Ishikawa (cell line): ENCODE data around the gene YY1AP1.

Experiments
- CEBPB ChIP-seq: IDR thresholded peaks from 2 replicates; pipeline ENCODE4 v1.6.1; 2012
- CREB1 ChIP-seq: IDR thresholded peaks from 2 replicates; pipeline ENCODE4 v1.6.1; 2012; ENCODE audit warnings: low read depth
- EGR1 ChIP-seq: IDR thresholded peaks from 2 replicates; pipeline ENCODE4 v1.6.1; 2012
- EP300 ChIP-seq: IDR thresholded peaks from 2 replicates; pipeline ENCODE4 v1.6.1; 2012; ENCODE audit warnings: borderline replicate concordance
- FOXM1 ChIP-seq: IDR thresholded peaks from 2 replicates; pipeline ENCODE4 v1.6.1; 2012; ENCODE audit warnings: low read depth, borderline replicate concordance
- NFIC ChIP-seq: IDR thresholded peaks from 2 replicates; pipeline ENCODE4 v1.6.1; 2012
- RAD21 ChIP-seq: IDR thresholded peaks from 2 replicates; pipeline ENCODE4 v1.6.1; 2012; ENCODE audit warnings: low read depth
- REST ChIP-seq: IDR thresholded peaks from 2 replicates; pipeline ENCODE4 v1.6.1; 2012; ENCODE audit warnings: low read depth, mild to moderate bottlenecking
- TAF1 ChIP-seq: IDR thresholded peaks from 2 replicates; pipeline ENCODE4 v1.6.1; 2012; ENCODE audit warnings: low read depth, mild to moderate bottlenecking
- TCF12 ChIP-seq: IDR thresholded peaks from 2 replicates; pipeline ENCODE4 v1.6.1; 2012; ENCODE audit warnings: low read depth
- TEAD4 ChIP-seq: IDR thresholded peaks from 2 replicates; pipeline ENCODE4 v1.6.1; 2012
- USF1 ChIP-seq: IDR thresholded peaks from 2 replicates; pipeline ENCODE4 v1.6.1; 2012
- YY1 ChIP-seq: IDR thresholded peaks from 2 replicates; pipeline ENCODE4 v1.6.1; 2012; ENCODE audit warnings: low read depth
- ZBTB7A ChIP-seq: IDR thresholded peaks from 2 replicates; pipeline ENCODE4 v1.6.1; 2012; ENCODE audit warnings: low read depth
- TF ChIP-seq, protein P1 (sequence below): IDR thresholded peaks from 2 replicates; pipeline ENCODE4 v1.6.1; 2012

The YY1AP1 gene, protein sequence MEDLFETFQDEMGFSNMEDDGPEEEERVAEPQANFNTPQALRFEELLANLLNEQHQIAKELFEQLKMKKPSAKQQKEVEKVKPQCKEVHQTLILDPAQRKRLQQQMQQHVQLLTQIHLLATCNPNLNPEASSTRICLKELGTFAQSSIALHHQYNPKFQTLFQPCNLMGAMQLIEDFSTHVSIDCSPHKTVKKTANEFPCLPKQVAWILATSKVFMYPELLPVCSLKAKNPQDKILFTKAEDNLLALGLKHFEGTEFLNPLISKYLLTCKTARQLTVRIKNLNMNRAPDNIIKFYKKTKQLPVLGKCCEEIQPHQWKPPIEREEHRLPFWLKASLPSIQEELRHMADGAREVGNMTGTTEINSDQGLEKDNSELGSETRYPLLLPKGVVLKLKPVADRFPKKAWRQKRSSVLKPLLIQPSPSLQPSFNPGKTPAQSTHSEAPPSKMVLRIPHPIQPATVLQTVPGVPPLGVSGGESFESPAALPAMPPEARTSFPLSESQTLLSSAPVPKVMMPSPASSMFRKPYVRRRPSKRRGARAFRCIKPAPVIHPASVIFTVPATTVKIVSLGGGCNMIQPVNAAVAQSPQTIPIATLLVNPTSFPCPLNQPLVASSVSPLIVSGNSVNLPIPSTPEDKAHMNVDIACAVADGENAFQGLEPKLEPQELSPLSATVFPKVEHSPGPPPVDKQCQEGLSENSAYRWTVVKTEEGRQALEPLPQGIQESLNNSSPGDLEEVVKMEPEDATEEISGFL

GRCh38 chr1:155688324-155689080, at the start of gene YY1AP1:
Gene YY1AP1, minus strand, starts transcription at chr1:155688774. Its CDS starts 8,338 bp downstream, at chr1:155680436.
- TF ChIP-seq EP300: peak; percentile 63; the same call in 1 of the 2 replicates
- no peak for TF ChIP-seq REST
- TF ChIP-seq EGR1: no peak; the same call in none of the 2 replicates
- TF ChIP-seq NFIC: peak; percentile 35; the same call in 1 of the 2 replicates
- no peak for TF ChIP-seq TCF12
- no peak for TF ChIP-seq CEBPB
- TF ChIP-seq, protein P1, sequence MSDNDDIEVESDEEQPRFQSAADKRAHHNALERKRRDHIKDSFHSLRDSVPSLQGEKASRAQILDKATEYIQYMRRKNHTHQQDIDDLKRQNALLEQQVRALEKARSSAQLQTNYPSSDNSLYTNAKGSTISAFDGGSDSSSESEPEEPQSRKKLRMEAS: peak; percentile 64
- TF ChIP-seq TEAD4: no peak
- TF ChIP-seq ZBTB7A: no peak
- no peak for TF ChIP-seq CREB1
- TF ChIP-seq FOXM1: no peak; the same call in 1 of the 2 replicates
- TF ChIP-seq TAF1: peak; percentile 67
- peak; percentile 92 for TF ChIP-seq YY1
- no peak; the same call in 1 of the 2 replicates for TF ChIP-seq USF1
- no peak for TF ChIP-seq RAD21

- peak; percentile 58 for TF ChIP-seq RAD21
- TF ChIP-seq REST: no peak
These were observed 40.7 kb upstream of the YY1AP1 start for GRCh38 chr1:155729031-155729898.

DNA sequence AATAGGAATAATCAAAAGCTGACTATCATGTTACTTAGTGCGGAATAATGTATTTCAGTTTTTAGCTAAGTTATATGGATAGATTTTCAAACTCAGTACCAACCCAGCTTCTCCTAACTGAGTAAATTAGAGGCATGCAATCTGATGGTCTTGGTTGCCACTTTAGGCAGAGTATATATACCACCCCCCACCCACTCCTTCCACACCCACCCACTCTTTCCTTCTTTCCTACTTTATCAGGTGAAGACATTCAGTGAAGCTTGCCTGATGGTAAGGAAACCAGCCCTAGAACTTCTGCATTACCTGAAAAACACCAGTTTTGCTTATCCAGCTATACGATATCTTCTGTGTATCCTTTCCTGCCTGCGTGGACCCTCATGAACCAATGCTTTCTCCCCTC, 36.6 kb upstream of the YY1AP1 start:
- TF ChIP-seq CEBPB (no peak), ZBTB7A (no peak), TCF12 (no peak), TEAD4 (no peak), REST (no peak), CREB1 (no peak), RAD21 (no peak), FOXM1 (no peak), EGR1 (no peak), NFIC (no peak), EP300 (no peak), TAF1 (no peak)
- TF ChIP-seq, protein P1: no peak
